Measurements from ENCODE around the gene HSPA14. TPM values are rescaled to one million over a fixed set of nuclear protein-coding genes. Genes with fewer than 3 reads are reported as not detected.
A peak's percentile ranks its signal among the peaks of the same experiment; 100 is the strongest.

Gene HSPA14
- total RNA-seq, 1 experiment from 2014 or later = 41.0 TPM

GRCh38 chr10:14879124-14879927 lies 41.2 kb downstream of the HSPA14 start:
- H4K5ac ChIP-seq (ENCODE audit: insufficient read length, low read depth, low read length) = no peak overlapping the region
- TF ChIP-seq CTCF (conservative IDR thresholded peaks at IDR 0.05) = no peak
- peaks cover 37 to 43% of the 10 kb centered on the region in 2 experiments for H3K4me1 Mint-ChIP-seq
- no peaks in the 10 kb centered on the region for H3K27me3 Mint-ChIP-seq (ENCODE audit: low read depth)
- no peaks in the 10 kb centered on the region for H4K20me1 ChIP-seq (ENCODE audit: control insufficient read depth, insufficient read depth, insufficient read length)
- no peak overlapping the region for H3K23ac ChIP-seq (ENCODE audit: insufficient read length, low read depth, low read length)
- H3K14ac ChIP-seq (ENCODE audit: insufficient read depth, low read length) = peak overlapping the region; percentile 98
- peaks cover 9% of the 10 kb centered on the region; the same call in 1 of the 2 replicates for H3K4me1 ChIP-seq (ENCODE audit: insufficient read depth, low read length)
- H2BK5ac ChIP-seq (ENCODE audit: insufficient read length, low read length) = no peak overlapping the region
- H3K23me2 ChIP-seq (ENCODE audit: insufficient read length, low read depth, low read length, poor library complexity, severe bottlenecking) = peaks cover 4% of the 10 kb centered on the region
- no peak overlapping the region for H2AFZ ChIP-seq (ENCODE audit: low read length)
- H3K4me3 Mint-ChIP-seq = peak overlapping the region; percentile 99
- no peak overlapping the region for H2BK120ac ChIP-seq (ENCODE audit: low read depth, low read length, poor library complexity, severe bottlenecking)
- peak overlapping the region; percentile 85 to 99 (median 98); a peak in 6 of 7 replicates for H3K27ac Mint-ChIP-seq
- H3K4ac ChIP-seq (ENCODE audit: low read depth, low read length) = peak overlapping the region; percentile 45; the same call in 1 of the 2 replicates
- H3K4me2 ChIP-seq (ENCODE audit: insufficient read depth, insufficient read length, low read length) = peak overlapping the region; percentile 93
- no peaks in the 10 kb centered on the region for H3K9me3 ChIP-seq (ENCODE audit: control insufficient read depth, low read depth, low read length)
- no peak overlapping the region for H4K8ac ChIP-seq (replicated peaks; ENCODE audit: insufficient read length, low read depth, low read length)
- no peak overlapping the region for H2BK20ac ChIP-seq (ENCODE audit: low read depth, low read length, poor library complexity, severe bottlenecking)
- peak overlapping the region; percentile 21 for H3K18ac ChIP-seq (ENCODE audit: insufficient read length, low read depth, low read length)
- peaks cover 33% of the 10 kb centered on the region; the same call in 1 of the 2 replicates for H3K79me2 ChIP-seq (ENCODE audit: insufficient read depth, low read length)
- no peaks in the 10 kb centered on the region; a peak in 1 of 5 replicates for H3K9me3 Mint-ChIP-seq
- H3K27ac ChIP-seq (ENCODE audit: insufficient read length, low read depth, low read length) = no peak overlapping the region
- H2BK15ac ChIP-seq (ENCODE audit: low read depth, low read length) = no peak overlapping the region
- H2BK12ac ChIP-seq (ENCODE audit: insufficient read length, low read depth, low read length) = no peak overlapping the region
- no CpG with 5 or more reads among the region's 60 CpGs for WGBS (ENCODE audit: extremely low coverage, insufficient read length, low lambda C conversion rate)
- H3T11ph ChIP-seq (ENCODE audit: low read length) = no peak overlapping the region
- no peaks in the 10 kb centered on the region for H3K79me1 ChIP-seq (ENCODE audit: insufficient read depth, low read depth, low read length, poor library complexity, severe bottlenecking)
- no peak overlapping the region for H2AK5ac ChIP-seq (ENCODE audit: insufficient read length, low read length)
- H4K91ac ChIP-seq (ENCODE audit: insufficient read length, low read depth, low read length) = peak overlapping the region; percentile 78
- no peak for DNase-seq
- no peaks in the 10 kb centered on the region for H3K27me3 ChIP-seq (ENCODE audit: insufficient read depth, low read length)
- H3K9ac ChIP-seq (ENCODE audit: extremely low read depth, insufficient read length, low read length) = peak overlapping the region; percentile 90
- no peak overlapping the region for H3K56ac ChIP-seq (ENCODE audit: insufficient read length, low read depth, low read length)
- H3K36me3 Mint-ChIP-seq (ENCODE audit: insufficient read depth in 1 of 3, low read depth in 3 of 3) = peaks cover 15 to 21% (median 17%) of the 10 kb centered on the region in 3 experiments; a peak in 6 of 7 replicates
